Sigmoid colon (tissue), 4 donors: ENCODE data around the gene SNRPF.

ENCODE experiments used
- EP300 ChIP-seq, 4 donors: sonication (generic); formaldehyde crosslinking; IDR thresholded peaks; one replicate each; pipeline ENCODE4 v1.6.1; 2017; ENCODE audit warnings: antibody characterized with exemption in 4 of 4
- POLR2A ChIP-seq, 2 donors: fragments of 450-650 bp; IDR thresholded peaks; one replicate each; pipeline ENCODE4 v1.6.1; 2016; ENCODE audit warnings: antibody characterized with exemption in 2 of 2, mild to moderate bottlenecking in 2 of 2, moderate library complexity in 2 of 2

DNA sequence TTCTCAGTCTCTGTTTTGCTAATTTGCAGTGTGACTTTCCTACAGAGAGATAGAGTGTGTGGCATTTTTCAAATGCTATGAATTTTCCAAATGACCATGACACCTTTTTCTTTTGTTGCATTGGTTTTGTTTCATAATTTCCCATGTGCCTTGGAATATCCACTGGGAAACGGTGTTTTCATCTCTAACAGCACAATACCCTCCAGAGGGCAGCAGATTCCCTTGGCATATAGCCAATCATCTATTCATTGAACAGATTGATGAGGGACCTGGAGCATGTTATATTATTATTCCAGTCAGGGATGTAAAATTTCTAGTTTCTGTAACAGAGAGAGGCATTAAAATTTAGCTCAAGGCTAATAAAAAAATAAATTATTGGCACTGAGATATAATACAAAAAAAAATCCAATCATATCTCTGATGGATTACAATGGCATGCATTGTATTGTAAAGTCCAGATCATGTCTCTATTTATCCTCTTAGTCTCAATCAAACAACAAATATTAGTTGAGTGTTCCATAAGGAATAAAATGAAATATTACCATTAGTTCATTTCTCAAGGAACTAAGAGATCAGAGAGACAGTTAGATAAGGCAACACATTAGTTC, 38.6 kb upstream of the SNRPF start:
- TF ChIP-seq POLR2A (IDR thresholded peaks at IDR 0.05) (no peak), EP300 (IDR thresholded peaks at IDR 0.05) (no peak)
